ENCODE data around the gene SKOR2.
"Not testable (repeated sequence)": the region's sequence is repeated elsewhere in the genome, so short reads cannot be mapped to it uniquely, and the experiment has no call there.

DNA sequence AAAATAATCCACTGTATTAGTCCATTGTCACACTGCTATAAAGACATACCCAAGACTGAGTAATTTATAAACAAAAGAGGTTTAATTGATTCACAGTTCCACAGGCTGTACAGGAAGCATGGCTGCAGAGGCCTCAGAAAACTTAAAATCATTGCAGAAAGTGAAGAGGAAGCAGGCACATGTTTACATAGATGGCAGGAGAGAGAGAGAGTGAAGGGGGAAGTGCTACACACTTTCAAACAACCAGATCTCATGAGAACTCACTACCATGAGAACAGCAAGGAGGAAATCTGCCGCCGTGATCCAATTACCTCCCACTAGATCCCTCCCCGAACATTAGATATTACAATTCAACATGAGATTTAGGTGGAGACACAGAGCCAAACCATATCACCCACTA is 55.5 kb downstream of the SKOR2 start:
- not testable (repeated sequence) for TF ChIP-seq POLR2A (IDR thresholded peaks at IDR 0.05)
- TF ChIP-seq, protein P1, sequence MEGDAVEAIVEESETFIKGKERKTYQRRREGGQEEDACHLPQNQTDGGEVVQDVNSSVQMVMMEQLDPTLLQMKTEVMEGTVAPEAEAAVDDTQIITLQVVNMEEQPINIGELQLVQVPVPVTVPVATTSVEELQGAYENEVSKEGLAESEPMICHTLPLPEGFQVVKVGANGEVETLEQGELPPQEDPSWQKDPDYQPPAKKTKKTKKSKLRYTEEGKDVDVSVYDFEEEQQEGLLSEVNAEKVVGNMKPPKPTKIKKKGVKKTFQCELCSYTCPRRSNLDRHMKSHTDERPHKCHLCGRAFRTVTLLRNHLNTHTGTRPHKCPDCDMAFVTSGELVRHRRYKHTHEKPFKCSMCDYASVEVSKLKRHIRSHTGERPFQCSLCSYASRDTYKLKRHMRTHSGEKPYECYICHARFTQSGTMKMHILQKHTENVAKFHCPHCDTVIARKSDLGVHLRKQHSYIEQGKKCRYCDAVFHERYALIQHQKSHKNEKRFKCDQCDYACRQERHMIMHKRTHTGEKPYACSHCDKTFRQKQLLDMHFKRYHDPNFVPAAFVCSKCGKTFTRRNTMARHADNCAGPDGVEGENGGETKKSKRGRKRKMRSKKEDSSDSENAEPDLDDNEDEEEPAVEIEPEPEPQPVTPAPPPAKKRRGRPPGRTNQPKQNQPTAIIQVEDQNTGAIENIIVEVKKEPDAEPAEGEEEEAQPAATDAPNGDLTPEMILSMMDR (IDR thresholded peaks at IDR 0.05), result not testable (repeated sequence)

All from Peyer's patch (tissue), 4 donors.